GM18873 (cell line): ENCODE results near the gene SLC25A44.

ENCODE experiments used
- ATAC-seq: cut with Tn5 transposase; IDR thresholded peaks from one replicate; pipeline ENCODE4 v1.9.1; 2021; ENCODE audit warnings: mild to moderate bottlenecking, moderate library complexity, moderate number of reproducible peaks; ENCODE audit not compliant: unreplicated experiment, low FRiP score

The SLC25A44 gene

DNA sequence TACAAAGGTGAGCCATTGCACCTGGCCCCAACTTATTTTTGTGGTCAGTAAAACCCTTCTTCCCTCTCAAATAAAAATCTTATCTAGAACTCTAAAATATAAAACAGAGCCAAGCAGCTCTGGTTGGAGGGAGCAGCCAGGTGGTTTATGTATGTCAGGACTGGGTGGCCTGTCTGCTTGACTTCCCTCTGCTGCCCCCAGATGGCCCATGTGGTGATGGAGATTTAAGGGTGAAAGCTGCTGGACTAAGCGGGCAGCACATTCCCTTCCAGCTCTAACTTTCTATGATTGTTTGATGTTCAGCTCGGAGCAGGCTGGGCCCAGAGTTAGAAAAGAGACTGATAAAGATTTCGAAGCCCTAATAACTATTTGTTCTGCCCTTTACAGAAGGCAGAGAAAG is 65.9 kb downstream of the SLC25A44 start:
- no peak for ATAC-seq

DNA sequence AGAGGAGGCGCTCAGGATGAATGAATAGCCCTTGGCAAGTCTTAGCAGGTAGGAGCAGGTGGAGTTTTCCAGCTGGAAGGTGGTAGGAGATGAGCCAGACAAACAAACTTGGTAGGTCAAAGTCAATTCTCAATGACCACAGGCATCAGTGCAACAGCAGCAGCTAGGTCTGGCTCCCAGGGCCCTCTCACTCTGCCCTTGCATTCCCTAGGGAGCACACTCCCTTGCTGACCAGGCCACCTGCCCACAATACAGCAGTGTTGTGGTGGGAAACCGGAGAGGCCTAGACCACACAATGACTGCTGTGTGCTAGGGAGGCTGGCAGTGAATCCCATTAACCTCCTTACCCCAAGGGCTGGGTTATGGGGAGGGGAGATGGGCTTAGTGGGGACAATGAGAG is 67.0 kb downstream of the SLC25A44 start:
- no peak for ATAC-seq
